Loucy (cell line): ENCODE data around the gene TAS2R20.

Experiments
- EZH2phosphoT487 ChIP-seq: fragments of 200-600 bp; IDR thresholded peaks from 2 replicates; pipeline ENCODE4 v1.6.1; 2018; ENCODE audit warnings: antibody characterized with exemption, mild to moderate bottlenecking, moderate library complexity, borderline replicate concordance
- TF ChIP-seq, protein P1 (sequence below): fragments of 200-600 bp; sonication (generic); conservative IDR thresholded peaks from 2 replicates; pipeline ENCODE4 v1.5.1; 2014; ENCODE audit warnings: mild to moderate bottlenecking, antibody characterized with exemption, low read length

DNA sequence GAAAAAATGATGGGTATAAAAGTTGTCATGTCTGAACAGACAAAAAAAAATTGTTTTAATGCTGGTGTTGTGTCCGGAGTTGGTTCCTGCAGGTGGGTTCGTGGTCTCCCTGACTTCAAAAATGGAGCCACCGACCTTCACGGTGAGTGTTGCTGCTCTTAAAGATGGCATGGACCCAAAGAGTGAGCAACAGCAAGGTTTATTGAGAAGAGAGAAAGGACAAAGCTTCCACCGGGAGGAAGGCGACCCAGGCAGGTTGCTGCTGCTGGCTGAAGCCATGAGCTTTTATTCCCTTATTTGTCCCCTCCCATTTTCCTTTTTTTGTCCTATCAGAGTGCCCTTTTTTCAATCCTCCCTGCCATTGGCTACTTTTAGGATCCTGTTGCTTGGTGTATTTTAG lies 33.2 kb upstream of the TAS2R20 start, which contains the start of gene TAS2R31:
- TF ChIP-seq, protein P1, sequence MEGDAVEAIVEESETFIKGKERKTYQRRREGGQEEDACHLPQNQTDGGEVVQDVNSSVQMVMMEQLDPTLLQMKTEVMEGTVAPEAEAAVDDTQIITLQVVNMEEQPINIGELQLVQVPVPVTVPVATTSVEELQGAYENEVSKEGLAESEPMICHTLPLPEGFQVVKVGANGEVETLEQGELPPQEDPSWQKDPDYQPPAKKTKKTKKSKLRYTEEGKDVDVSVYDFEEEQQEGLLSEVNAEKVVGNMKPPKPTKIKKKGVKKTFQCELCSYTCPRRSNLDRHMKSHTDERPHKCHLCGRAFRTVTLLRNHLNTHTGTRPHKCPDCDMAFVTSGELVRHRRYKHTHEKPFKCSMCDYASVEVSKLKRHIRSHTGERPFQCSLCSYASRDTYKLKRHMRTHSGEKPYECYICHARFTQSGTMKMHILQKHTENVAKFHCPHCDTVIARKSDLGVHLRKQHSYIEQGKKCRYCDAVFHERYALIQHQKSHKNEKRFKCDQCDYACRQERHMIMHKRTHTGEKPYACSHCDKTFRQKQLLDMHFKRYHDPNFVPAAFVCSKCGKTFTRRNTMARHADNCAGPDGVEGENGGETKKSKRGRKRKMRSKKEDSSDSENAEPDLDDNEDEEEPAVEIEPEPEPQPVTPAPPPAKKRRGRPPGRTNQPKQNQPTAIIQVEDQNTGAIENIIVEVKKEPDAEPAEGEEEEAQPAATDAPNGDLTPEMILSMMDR = no peak
- no peak for TF ChIP-seq EZH2phosphoT487
